ENCODE data around the gene OTC. TPM values are rescaled to one million over a fixed set of nuclear protein-coding genes. Genes with fewer than 3 reads are reported as not detected.

OTC gene
- polyA plus RNA-seq (ENCODE audit: insufficient read length), result not detected

- DNase-seq (ENCODE audit: low read depth), result no peak
Measured at GRCh38 chrX:38352362-38352761, at the start of gene OTC. TSS of gene OTC (plus strand) at chrX:38352604. CDS start at chrX:38352697, 93 bp downstream.

GRCh38 chrX:38304010-38304409 lies 48.4 kb upstream of the OTC start:
- no peak for DNase-seq (ENCODE audit: low read depth)

GRCh38 chrX:38305971-38306370 lies 46.4 kb upstream of the OTC start:
- DNase-seq (ENCODE audit: low read depth), result no peak

GRCh38 chrX:38311743-38312142 lies 40.7 kb upstream of the OTC start:
- DNase-seq (ENCODE audit: low read depth), result no peak

- no peak for DNase-seq (ENCODE audit: low read depth)
Measured at GRCh38 chrX:38312436-38312835, 40.0 kb upstream of the OTC start.

GRCh38 chrX:38313190-38313589 lies 39.2 kb upstream of the OTC start:
- no peak for DNase-seq (ENCODE audit: low read depth)

GRCh38 chrX:38315186-38315585 lies 37.2 kb upstream of the OTC start:
- no peak for DNase-seq (ENCODE audit: low read depth)

- DNase-seq (ENCODE audit: low read depth), result no peak
Measured at GRCh38 chrX:38318196-38318595, 34.2 kb upstream of the OTC start.

- DNase-seq (ENCODE audit: low read depth), result no peak
Measured at GRCh38 chrX:38318606-38319005, 33.8 kb upstream of the OTC start.

GRCh38 chrX:38320819-38321218 lies 31.6 kb upstream of the OTC start:
- no peak for DNase-seq (ENCODE audit: low read depth)

GRCh38 chrX:38326086-38326485 lies 26.3 kb upstream of the OTC start:
- no peak for DNase-seq (ENCODE audit: low read depth)

GRCh38 chrX:38327007-38327774 lies 25.2 kb upstream of the OTC start, which contains the start of gene RPGR:
TSS of gene RPGR (minus strand) at chrX:38327509. CDS start at chrX:38327367, 142 bp downstream.
- DNase-seq (ENCODE audit: low read depth), result peak; percentile 67

GRCh38 chrX:38327775-38328081 lies 24.7 kb upstream of the OTC start:
- DNase-seq (ENCODE audit: low read depth), result no peak

- DNase-seq (ENCODE audit: low read depth), result no peak
Measured at GRCh38 chrX:38332505-38332904, 19.9 kb upstream of the OTC start.

- no peak for DNase-seq (ENCODE audit: low read depth)
Measured at GRCh38 chrX:38335382-38335781, 17.0 kb upstream of the OTC start.

GRCh38 chrX:38336538-38337240 lies 15.7 kb upstream of the OTC start:
- DNase-seq (ENCODE audit: low read depth), result no peak

GRCh38 chrX:38341442-38341841 lies 11.0 kb upstream of the OTC start:
- DNase-seq (ENCODE audit: low read depth), result no peak

GRCh38 chrX:38342853-38343778 lies 9.3 kb upstream of the OTC start:
- DNase-seq (ENCODE audit: low read depth), result no peak

GRCh38 chrX:38346150-38346549 lies 6.3 kb upstream of the OTC start:
- DNase-seq (ENCODE audit: low read depth), result no peak

- no peak for DNase-seq (ENCODE audit: low read depth)
Measured at GRCh38 chrX:38347136-38347535, 5.3 kb upstream of the OTC start.

GRCh38 chrX:38351346-38351745 lies 1.1 kb upstream of the OTC start:
- DNase-seq (ENCODE audit: low read depth), result no peak

- no peak for DNase-seq (ENCODE audit: low read depth)
Measured at GRCh38 chrX:38356401-38356800, 4.0 kb downstream of the OTC start.

All from forelimb muscle (tissue), 1 donor.